Measurements from ENCODE around the gene ARHGAP27. TPM values are rescaled to one million over a fixed set of nuclear protein-coding genes. Genes with fewer than 3 reads are reported as not detected.

The ARHGAP27 gene
- total and polyA plus RNA-seq, 8 donors: 7.7 to 390 (median 45.5) TPM

- no peak overlapping the region for H3K27ac ChIP-seq
- intact Hi-C loops (cut with DNase I; ENCODE audit: low total_unique reads): no loop called here
- TF ChIP-seq, protein P1, sequence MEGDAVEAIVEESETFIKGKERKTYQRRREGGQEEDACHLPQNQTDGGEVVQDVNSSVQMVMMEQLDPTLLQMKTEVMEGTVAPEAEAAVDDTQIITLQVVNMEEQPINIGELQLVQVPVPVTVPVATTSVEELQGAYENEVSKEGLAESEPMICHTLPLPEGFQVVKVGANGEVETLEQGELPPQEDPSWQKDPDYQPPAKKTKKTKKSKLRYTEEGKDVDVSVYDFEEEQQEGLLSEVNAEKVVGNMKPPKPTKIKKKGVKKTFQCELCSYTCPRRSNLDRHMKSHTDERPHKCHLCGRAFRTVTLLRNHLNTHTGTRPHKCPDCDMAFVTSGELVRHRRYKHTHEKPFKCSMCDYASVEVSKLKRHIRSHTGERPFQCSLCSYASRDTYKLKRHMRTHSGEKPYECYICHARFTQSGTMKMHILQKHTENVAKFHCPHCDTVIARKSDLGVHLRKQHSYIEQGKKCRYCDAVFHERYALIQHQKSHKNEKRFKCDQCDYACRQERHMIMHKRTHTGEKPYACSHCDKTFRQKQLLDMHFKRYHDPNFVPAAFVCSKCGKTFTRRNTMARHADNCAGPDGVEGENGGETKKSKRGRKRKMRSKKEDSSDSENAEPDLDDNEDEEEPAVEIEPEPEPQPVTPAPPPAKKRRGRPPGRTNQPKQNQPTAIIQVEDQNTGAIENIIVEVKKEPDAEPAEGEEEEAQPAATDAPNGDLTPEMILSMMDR (IDR thresholded peaks at IDR 0.05): no peak
- no peak for TF ChIP-seq POLR2AphosphoS5 (IDR thresholded peaks at IDR 0.05)
- TF ChIP-seq POLR2A (IDR thresholded peaks at IDR 0.05): no peak
- no peak for TF ChIP-seq EP300 (IDR thresholded peaks at IDR 0.05)
- WGBS, 5 donors: 78 to 84% (median 82%) methylated on average over 7 of the region's 7 CpGs
- H3K9me3 ChIP-seq: no peaks in the 10 kb centered on the region
- H3K36me3 ChIP-seq: no peaks in the 10 kb centered on the region
- no peak for DNase-seq
- peaks cover 34 to 71% (median 54%) of the 10 kb centered on the region in 4 donors for H3K4me1 ChIP-seq
- no peak overlapping the region for H3K4me3 ChIP-seq
- H3K27me3 ChIP-seq: peaks cover 0 to 48% (median 21%) of the 10 kb centered on the region in 3 donors
Measured at GRCh38 chr17:45426561-45426960, 6.1 kb downstream of the ARHGAP27 start.

DNA sequence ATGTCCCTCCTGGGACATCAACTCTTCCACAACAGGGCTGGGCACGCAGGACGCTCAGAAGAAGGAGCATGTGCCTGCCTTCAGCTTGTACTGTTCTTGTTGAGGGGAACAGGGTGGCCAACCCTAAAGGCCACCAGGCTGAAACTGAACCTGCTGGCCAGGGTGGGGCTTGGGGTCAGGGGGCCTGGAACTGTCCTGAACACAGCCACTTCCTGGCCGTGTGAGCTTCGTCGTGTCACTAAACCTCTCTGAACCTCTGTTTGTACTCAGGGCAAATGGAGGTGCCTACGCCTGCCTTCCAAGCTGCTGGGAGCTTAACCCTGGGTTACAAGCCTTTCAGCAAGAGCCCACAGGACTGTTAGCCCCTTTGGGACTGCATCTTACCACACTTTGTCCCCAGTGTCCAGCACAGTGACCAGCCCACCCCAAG is 6.7 kb downstream of the ARHGAP27 start:
- Histone ChIP-seq H3K9me3 (no peaks in the 10 kb centered on the region), H3K27ac (peak overlapping the region in 4 of 5 donors; percentile 77 to 84 (median 82)), H3K4me3 (no peak overlapping the region), H3K27me3 (peaks cover 0 to 42% (median 16%) of the 10 kb centered on the region in 3 donors), H3K36me3 (no peaks in the 10 kb centered on the region), H3K4me1 (peaks cover 29 to 66% (median 49%) of the 10 kb centered on the region in 4 donors)
- DNase-seq: no peak
- TF ChIP-seq POLR2A (IDR thresholded peaks at IDR 0.05) (no peak), POLR2AphosphoS5 (IDR thresholded peaks at IDR 0.05) (no peak), EP300 (IDR thresholded peaks at IDR 0.05) (no peak)
- TF ChIP-seq, protein P1 (IDR thresholded peaks at IDR 0.05): no peak
- intact Hi-C loops (cut with DNase I; ENCODE audit: low total_unique reads): no loop called here
- 46 to 57% (median 52%) methylated on average over 5 to 6 of the region's 6 CpGs for WGBS, 5 donors

GRCh38 chr17:45425125-45425983 is 7.3 kb downstream of the ARHGAP27 start:
- WGBS, 5 donors: 18 to 57% (median 23%) methylated on average over 10 to 18 of the region's 18 CpGs
- intact Hi-C loops (cut with DNase I; ENCODE audit: low total_unique reads): no loop called here
- Histone ChIP-seq H3K36me3 (no peaks in the 10 kb centered on the region), H3K27me3 (peaks cover 0 to 36% (median 10%) of the 10 kb centered on the region in 3 donors), H3K27ac (peak overlapping the region; percentile 71 to 84 (median 81)), H3K4me1 (peaks cover 22 to 59% (median 42%) of the 10 kb centered on the region in 4 donors), H3K9me3 (no peaks in the 10 kb centered on the region), H3K4me3 (peak overlapping the region; percentile 18 to 44 (median 28))
- peak; percentile 92 to 93 for DNase-seq
- TF ChIP-seq POLR2A (IDR thresholded peaks at IDR 0.05) (peak in 1 of 4 donors; percentile 31), EP300 (IDR thresholded peaks at IDR 0.05) (no peak), POLR2AphosphoS5 (IDR thresholded peaks at IDR 0.05) (peak in 2 of 3 donors; percentile 53 to 69)
- TF ChIP-seq, protein P1 (IDR thresholded peaks at IDR 0.05): peak in 1 of 7 experiments; percentile 17

DNA sequence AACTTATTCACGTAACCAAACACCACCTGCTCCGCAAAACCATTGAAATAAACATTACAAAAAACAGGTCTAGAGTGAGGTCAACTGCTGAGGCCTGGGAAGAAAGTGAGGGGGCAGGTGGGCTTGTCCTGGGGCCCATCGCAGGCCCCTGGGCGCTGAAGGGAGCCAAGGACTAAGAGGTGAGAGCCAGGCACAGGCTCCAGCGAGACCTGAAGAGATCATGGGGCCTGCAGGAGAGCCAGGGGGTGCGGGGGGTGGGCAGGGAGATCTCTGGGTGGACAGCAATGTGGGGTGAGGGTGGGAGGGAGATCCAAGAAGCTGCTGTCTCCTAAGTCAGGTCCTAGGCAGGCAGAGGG is 7.9 kb downstream of the ARHGAP27 start:
- Histone ChIP-seq H3K4me3 (peak overlapping the region; percentile 18 to 44 (median 28)), H3K27ac (peak overlapping the region; percentile 71 to 84 (median 81)), H3K9me3 (no peaks in the 10 kb centered on the region), H3K27me3 (peaks cover 0 to 30% (median 3%) of the 10 kb centered on the region in 3 donors), H3K36me3 (no peaks in the 10 kb centered on the region), H3K4me1 (peaks cover 16 to 53% (median 37%) of the 10 kb centered on the region in 4 donors)
- TF ChIP-seq, protein P1 (IDR thresholded peaks at IDR 0.05): no peak
- TF ChIP-seq POLR2AphosphoS5 (IDR thresholded peaks at IDR 0.05) (no peak), EP300 (IDR thresholded peaks at IDR 0.05) (no peak), POLR2A (IDR thresholded peaks at IDR 0.05) (no peak)
- 52 to 79% (median 65%) methylated on average over 6 of the region's 6 CpGs for WGBS, 5 donors
- intact Hi-C loops (cut with DNase I; ENCODE audit: low total_unique reads): no loop called here
- no peak for DNase-seq

All from stomach (tissue), 9 donors.